ENCODE data around the gene PRG3. TPM values are rescaled to one million over a fixed set of nuclear protein-coding genes. Genes with fewer than 3 reads are reported as not detected.

Gene PRG3
- total RNA-seq, 1 experiment from 2014 or later = not detected

GRCh38 chr11:57357856-57358255 lies 23.1 kb downstream of the PRG3 start:
- no peak for ATAC-seq
- CTCF ChIA-PET = interaction anchor here (0.6 kb wide), 1 partner anchor 78 kb away, joined by 4 read pairs; no protein-coding TSS in a partner anchor
- no peak overlapping the region for H3K4me3 ChIP-seq (ENCODE audit: low read depth in 2 of 2, low read length in 2 of 2)
- intact Hi-C loops (cut with micrococcal nuclease; ENCODE audit: unreplicated experiment) = no loop called here
- no peaks in the 10 kb centered on the region for H3K9me3 ChIP-seq (ENCODE audit: control insufficient read depth, insufficient read depth, low read depth, low read length)
- TF ChIP-seq CTCF (IDR thresholded peaks at IDR 0.05) (no peak), SIN3A (IDR thresholded peaks at IDR 0.05; ENCODE audit: borderline replicate concordance, insufficient read depth, low read depth, low read length) (no peak), REST (IDR thresholded peaks at IDR 0.05; ENCODE audit: insufficient read depth in 1 of 2, low read depth in 2 of 2, low read length in 1 of 2) (no peak), POLR2AphosphoS5 (IDR thresholded peaks at IDR 0.05; ENCODE audit: low read depth, low read length) (no peak), TCF7L2 (IDR thresholded peaks at IDR 0.05; ENCODE audit: low read depth, low read length) (no peak)
- POLR2A ChIA-PET = no interaction called here
- no peaks in the 10 kb centered on the region for H3K27me3 ChIP-seq (ENCODE audit: control insufficient read depth, insufficient read depth, low read length)
- no peak overlapping the region for H3K27ac ChIP-seq (ENCODE audit: low read length)
- no peak for DNase-seq (ENCODE audit: low read depth, low spot score)
- H3K36me3 ChIP-seq (ENCODE audit: control insufficient read depth, insufficient read depth, low read length) = no peaks in the 10 kb centered on the region
- no TSS peak for BruUV-seq (replicated peaks)
- 0 out of 2 replicates have a peak, but pooled peaks cover 7% of the 10 kb centered on the region for H3K4me1 ChIP-seq (ENCODE audit: control insufficient read depth, insufficient read depth, low read length)
- in situ Hi-C loops (cut with HindIII; ENCODE audit: low pct_unique_long_range_greater_than_20kb, low sequenced_read_pairs) = no loop called here

- H3K27me3 ChIP-seq (ENCODE audit: control insufficient read depth, insufficient read depth, low read length) = no peaks in the 10 kb centered on the region
- ChIA-PET CTCF (interaction anchor here (0.6 kb wide), 1 partner anchor 79 kb away, joined by 4 read pairs; no protein-coding TSS in a partner anchor), POLR2A (no interaction called here)
- no peak overlapping the region for H3K27ac ChIP-seq (ENCODE audit: low read length)
- no peaks in the 10 kb centered on the region for H3K36me3 ChIP-seq (ENCODE audit: control insufficient read depth, insufficient read depth, low read length)
- in situ Hi-C loops (cut with HindIII; ENCODE audit: low pct_unique_long_range_greater_than_20kb, low sequenced_read_pairs) (no loop called here), intact Hi-C loops (cut with micrococcal nuclease; ENCODE audit: unreplicated experiment) (no loop called here)
- no peaks in the 10 kb centered on the region for H3K9me3 ChIP-seq (ENCODE audit: control insufficient read depth, insufficient read depth, low read depth, low read length)
- H3K4me1 ChIP-seq (ENCODE audit: control insufficient read depth, insufficient read depth, low read length) = 0 out of 2 replicates have a peak, but pooled peaks cover 7% of the 10 kb centered on the region
- DNase-seq (ENCODE audit: low read depth, low spot score) (no peak), ATAC-seq (no peak)
- H3K4me3 ChIP-seq (ENCODE audit: low read depth in 2 of 2, low read length in 2 of 2) = no peak overlapping the region
- BruUV-seq (replicated peaks) = no TSS peak
- TF ChIP-seq TCF7L2 (IDR thresholded peaks at IDR 0.05; ENCODE audit: low read depth, low read length) (no peak), POLR2AphosphoS5 (IDR thresholded peaks at IDR 0.05; ENCODE audit: low read depth, low read length) (no peak), REST (IDR thresholded peaks at IDR 0.05; ENCODE audit: insufficient read depth in 1 of 2, low read depth in 2 of 2, low read length in 1 of 2) (no peak), SIN3A (IDR thresholded peaks at IDR 0.05; ENCODE audit: borderline replicate concordance, insufficient read depth, low read depth, low read length) (no peak), CTCF (IDR thresholded peaks at IDR 0.05) (no peak)
Observed at GRCh38 chr11:57357310-57357709, 23.6 kb downstream of the PRG3 start.

Measured in Panc1 (cell line).